ENCODE data around the gene RASGRF2.

GRCh38 chr5:81021486-81021885, 61.3 kb downstream of the RASGRF2 start:
- TF ChIP-seq GABPA (IDR thresholded peaks at IDR 0.05; ENCODE audit: low read depth) (no peak), CTCF (IDR thresholded peaks at IDR 0.05; ENCODE audit: insufficient read depth, low read length) (no peak), POLR2AphosphoS5 (IDR thresholded peaks at IDR 0.05; ENCODE audit: low read depth) (no peak), SPI1 (IDR thresholded peaks at IDR 0.05; ENCODE audit: borderline replicate concordance, low read depth) (no peak), REST (IDR thresholded peaks at IDR 0.05; ENCODE audit: insufficient replicate concordance, low read depth) (no peak)
